Progenitor cell of endocrine pancreas (in vitro differentiated cells): Measurements from ENCODE around the gene REM2. TPM values are rescaled to one million over a fixed set of nuclear protein-coding genes. Genes with fewer than 3 reads are reported as not detected.

Source experiments
- DNase-seq: peaks from one replicate; pipeline ENCODE4 v3.0.0; 2021; ENCODE audit warnings: low spot score; ENCODE audit not compliant: unreplicated experiment
- H3K27ac Mint-ChIP-seq: 2 replicates; pipeline ENCODE4 v1.8.0; 2021; ENCODE audit warnings: mild to moderate bottlenecking, moderate library complexity, mixed read lengths
- H3K27me3 Mint-ChIP-seq: 2 replicates; pipeline ENCODE4 v1.8.0; 2021; ENCODE audit warnings: mixed read lengths
- H3K36me3 Mint-ChIP-seq: 2 replicates; pipeline ENCODE4 v1.8.0; 2022; ENCODE audit warnings: mixed read lengths; ENCODE audit not compliant: insufficient read depth
- H3K4me1 Mint-ChIP-seq: 2 replicates; pipeline ENCODE4 v1.8.0; 2021; ENCODE audit warnings: low read depth, mixed read lengths
- H3K4me3 Mint-ChIP-seq: 2 replicates; pipeline ENCODE4 v1.8.0; 2021; ENCODE audit warnings: low read depth, mild to moderate bottlenecking, moderate library complexity, mixed read lengths
- H3K9me3 Mint-ChIP-seq: 2 replicates; pipeline ENCODE4 v1.8.0; 2021; ENCODE audit warnings: low read depth, mixed read lengths
- CTCF ChIP-seq: fragments of 200-600 bp; sonication (generic); IDR thresholded peaks from one replicate; pipeline ENCODE4 v1.5.0; 2021; ENCODE audit warnings: antibody characterized with exemption, mild to moderate bottlenecking; ENCODE audit not compliant: unreplicated experiment
- total RNA-seq: library from RNA; stranded (reverse); gene quantifications from 2 replicates; pipeline ENCODE4 v1.2.1, GENCODE V29; 2021

REM2 gene
- total RNA-seq, 1 donor from 2014 or later, result 11.3 TPM

- TF ChIP-seq CTCF, result no peak
- peaks cover 37% of the 10 kb centered on the region for H3K4me1 Mint-ChIP-seq
- H3K36me3 Mint-ChIP-seq, result peaks cover 9% of the 10 kb centered on the region
- H3K27ac Mint-ChIP-seq, result peak overlapping the region; percentile 98
- no peaks in the 10 kb centered on the region for H3K9me3 Mint-ChIP-seq
- no peaks in the 10 kb centered on the region for H3K27me3 Mint-ChIP-seq
- H3K4me3 Mint-ChIP-seq, result peak overlapping the region; percentile 86
- DNase-seq, result peak; percentile 53
Observed at GRCh38 chr14:22882529-22883172, 371 bp upstream of the REM2 start.

GRCh38 chr14:22884076-22884737 lies 1.2 kb downstream of the REM2 start:
- no peak for TF ChIP-seq CTCF
- no peaks in the 10 kb centered on the region for H3K27me3 Mint-ChIP-seq
- H3K9me3 Mint-ChIP-seq, result no peaks in the 10 kb centered on the region
- peaks cover 7% of the 10 kb centered on the region for H3K36me3 Mint-ChIP-seq
- peak overlapping the region; percentile 86 for H3K4me3 Mint-ChIP-seq
- DNase-seq, result no peak
- peak overlapping the region; percentile 98 for H3K27ac Mint-ChIP-seq
- H3K4me1 Mint-ChIP-seq, result peaks cover 40% of the 10 kb centered on the region

DNA sequence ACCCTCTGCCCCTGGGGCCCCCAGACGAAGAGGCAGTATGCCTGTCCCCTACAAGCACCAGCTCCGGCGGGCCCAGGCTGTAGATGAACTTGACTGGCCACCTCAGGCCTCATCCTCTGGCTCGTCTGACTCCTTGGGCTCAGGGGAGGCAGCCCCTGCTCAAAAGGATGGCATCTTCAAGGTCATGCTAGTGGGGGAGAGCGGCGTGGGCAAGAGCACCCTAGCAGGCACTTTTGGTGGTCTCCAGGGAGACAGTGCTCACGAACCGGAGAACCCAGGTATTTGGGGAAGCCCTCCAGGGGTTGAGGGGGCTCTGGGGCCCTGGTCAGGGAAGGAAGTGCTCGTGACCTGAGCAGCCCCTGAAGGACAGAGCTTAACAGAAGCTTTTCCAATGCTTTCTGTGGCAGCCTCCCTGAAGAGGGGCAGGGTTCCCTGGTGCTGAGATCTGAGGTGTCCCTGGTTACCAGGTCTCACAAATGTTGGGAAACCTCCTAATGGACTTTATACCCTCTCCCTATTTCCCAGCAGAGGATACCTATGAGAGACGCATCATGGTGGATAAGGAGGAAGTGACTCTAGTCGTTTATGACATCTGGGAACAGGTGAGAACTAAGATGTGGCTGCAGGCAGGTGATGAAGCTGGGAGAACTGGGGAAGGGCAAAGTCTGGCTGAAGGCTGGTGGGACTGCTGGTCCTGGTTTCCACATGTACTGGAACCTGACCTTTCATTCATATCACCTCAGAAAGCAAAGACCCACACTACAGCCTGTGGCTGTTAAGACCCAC lies 1.9 kb downstream of the REM2 start:
- TF ChIP-seq CTCF, result no peak
- no peak for DNase-seq
- Mint-ChIP-seq H3K4me1 (peaks cover 40% of the 10 kb centered on the region), H3K4me3 (peak overlapping the region; percentile 52), H3K27ac (peak overlapping the region; percentile 58), H3K36me3 (peaks cover 7% of the 10 kb centered on the region), H3K9me3 (no peaks in the 10 kb centered on the region), H3K27me3 (no peaks in the 10 kb centered on the region)

DNA sequence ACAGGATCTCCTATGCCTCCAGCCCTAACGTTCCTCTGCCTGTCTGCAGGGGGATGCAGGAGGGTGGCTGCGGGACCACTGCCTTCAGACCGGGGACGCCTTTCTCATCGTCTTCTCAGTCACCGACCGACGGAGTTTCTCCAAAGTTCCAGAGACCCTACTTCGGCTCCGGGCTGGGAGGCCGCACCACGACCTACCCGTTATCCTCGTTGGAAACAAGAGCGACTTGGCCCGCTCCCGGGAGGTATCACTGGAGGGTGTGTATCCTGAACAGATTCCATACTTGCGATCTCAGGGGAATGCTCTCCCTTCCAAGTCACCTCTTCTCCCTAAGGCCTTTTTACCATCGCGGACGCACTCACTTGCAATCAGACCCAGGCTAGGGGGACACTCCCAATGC lies 3.0 kb downstream of the REM2 start:
- Mint-ChIP-seq H3K36me3 (peaks cover 7% of the 10 kb centered on the region), H3K4me1 (peaks cover 40% of the 10 kb centered on the region), H3K9me3 (no peaks in the 10 kb centered on the region), H3K4me3 (peak overlapping the region; percentile 95), H3K27me3 (no peaks in the 10 kb centered on the region), H3K27ac (peak overlapping the region; percentile 93)
- DNase-seq, result no peak
- TF ChIP-seq CTCF, result no peak

DNA sequence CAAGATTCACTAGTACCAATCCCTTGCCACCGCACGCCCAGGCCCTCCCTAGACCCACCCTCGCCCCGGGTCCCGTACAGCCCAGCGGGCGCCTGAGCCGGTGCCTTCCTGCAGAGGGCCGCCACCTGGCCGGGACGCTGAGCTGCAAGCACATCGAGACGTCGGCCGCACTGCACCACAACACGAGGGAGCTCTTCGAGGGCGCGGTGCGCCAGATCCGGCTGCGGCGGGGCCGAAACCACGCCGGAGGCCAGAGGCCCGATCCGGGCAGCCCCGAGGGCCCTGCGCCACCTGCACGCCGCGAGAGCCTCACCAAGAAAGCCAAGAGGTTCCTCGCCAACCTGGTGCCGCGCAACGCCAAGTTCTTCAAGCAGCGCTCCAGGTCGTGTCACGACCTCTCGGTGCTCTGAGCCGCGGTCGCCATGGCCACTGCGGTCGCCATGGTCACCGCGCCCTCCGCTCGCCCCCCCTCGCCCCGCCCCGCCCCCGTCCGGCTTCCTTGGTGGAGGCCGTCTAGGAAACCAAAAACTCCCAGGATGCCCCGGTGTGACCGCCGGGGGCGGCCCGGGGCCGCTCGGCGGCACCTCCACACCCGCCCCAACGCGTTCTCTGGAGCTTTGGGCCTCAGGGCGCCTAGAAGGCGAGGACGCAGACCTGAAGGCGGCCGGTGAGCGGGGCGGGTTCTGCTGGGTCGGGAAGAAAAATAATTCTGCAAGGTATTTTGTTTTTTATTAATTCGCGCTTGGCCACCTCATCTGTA lies 3.7 kb downstream of the REM2 start:
- peak; percentile 39 for TF ChIP-seq CTCF

More for the DNA sequence above, 3.7 kb downstream of the REM2 start:
- no peaks in the 10 kb centered on the region for H3K9me3 Mint-ChIP-seq
- DNase-seq, result peak; percentile 68
- peak overlapping the region; percentile 95 for H3K4me3 Mint-ChIP-seq
- peaks cover 7% of the 10 kb centered on the region for H3K36me3 Mint-ChIP-seq
- H3K27ac Mint-ChIP-seq, result peak overlapping the region; percentile 98
- no peaks in the 10 kb centered on the region for H3K27me3 Mint-ChIP-seq
- H3K4me1 Mint-ChIP-seq, result peaks cover 39% of the 10 kb centered on the region
